ENCODE measurements around the gene GPC6. TPM values are rescaled to one million over a fixed set of nuclear protein-coding genes. Genes with fewer than 3 reads are reported as not detected.

The GPC6 gene
- total and polyA plus RNA-seq, 9 of the 15 experiments (the other 6 are each of a cell fraction or from before 2014, with no cell fraction given) = under 0.01 to 0.20 (median 0.01) TPM; not detected in 4

DNA sequence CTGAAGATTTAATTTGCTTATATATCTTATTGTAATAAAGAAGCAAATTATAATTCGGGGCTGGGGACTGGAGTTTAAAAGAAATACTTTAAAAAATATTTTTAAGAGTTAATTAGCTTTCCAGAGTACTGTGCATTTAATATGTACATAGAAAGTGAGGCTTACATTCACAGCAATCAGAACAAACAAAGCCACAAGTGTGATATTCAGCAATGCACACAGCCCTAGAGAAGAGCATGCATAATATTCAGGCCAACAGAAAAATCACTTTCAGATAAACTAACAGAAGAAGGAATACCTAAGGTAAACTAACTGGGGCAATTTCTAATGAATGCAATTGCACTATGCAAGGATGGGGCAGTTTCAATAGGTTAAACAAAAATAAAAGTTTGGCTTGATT, 241.8 kb downstream of the GPC6 start (continued):
- TF ChIP-seq, protein P1, sequence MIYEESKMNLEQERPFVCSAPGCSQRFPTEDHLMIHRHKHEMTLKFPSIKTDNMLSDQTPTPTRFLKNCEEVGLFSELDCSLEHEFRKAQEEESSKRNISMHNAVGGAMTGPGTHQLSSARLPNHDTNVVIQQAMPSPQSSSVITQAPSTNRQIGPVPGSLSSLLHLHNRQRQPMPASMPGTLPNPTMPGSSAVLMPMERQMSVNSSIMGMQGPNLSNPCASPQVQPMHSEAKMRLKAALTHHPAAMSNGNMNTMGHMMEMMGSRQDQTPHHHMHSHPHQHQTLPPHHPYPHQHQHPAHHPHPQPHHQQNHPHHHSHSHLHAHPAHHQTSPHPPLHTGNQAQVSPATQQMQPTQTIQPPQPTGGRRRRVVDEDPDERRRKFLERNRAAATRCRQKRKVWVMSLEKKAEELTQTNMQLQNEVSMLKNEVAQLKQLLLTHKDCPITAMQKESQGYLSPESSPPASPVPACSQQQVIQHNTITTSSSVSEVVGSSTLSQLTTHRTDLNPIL (CRISPR knock-in tag; IDR thresholded peaks at IDR 0.05) = no peak
- TF ChIP-seq MTA3 (IDR thresholded peaks at IDR 0.05; ENCODE audit: borderline replicate concordance) (no peak), COPS2 (conservative IDR thresholded peaks at IDR 0.05) (no peak), DDX20 (tag; IDR thresholded peaks at IDR 0.05; ENCODE audit: low read depth) (no peak), HNRNPK (IDR thresholded peaks at IDR 0.05; ENCODE audit: low read depth, low read length, poor library complexity, severe bottlenecking) (no peak)

DNA sequence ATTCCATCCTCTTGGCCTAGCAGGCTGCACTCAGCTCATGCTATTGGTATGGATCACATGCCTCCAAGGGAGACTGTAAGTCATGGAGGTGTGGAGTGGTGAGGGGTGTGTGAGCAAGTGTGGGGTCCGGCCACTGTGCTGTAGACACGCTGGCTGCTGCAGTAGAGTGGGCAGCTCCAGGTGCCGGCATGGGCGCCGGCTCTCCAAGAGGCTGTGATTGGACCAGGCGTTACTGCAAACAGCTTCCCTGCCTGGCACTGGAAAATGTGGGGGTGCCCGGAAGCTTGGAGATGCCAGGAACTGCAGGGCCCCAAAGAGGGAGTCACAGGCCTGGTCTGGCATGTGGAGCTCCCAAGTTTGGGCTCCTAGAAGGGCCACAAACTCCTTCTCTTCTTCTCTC, 245.7 kb downstream of the GPC6 start:
- Histone ChIP-seq H3K79me2 (ENCODE audit: control insufficient read depth, insufficient read depth, low read length) (no peaks in the 10 kb centered on the region), H3K4me2 (ENCODE audit: insufficient read depth, low read length) (no peak overlapping the region), H3K27me3 (ENCODE audit: control insufficient read depth in 2 of 2, insufficient read depth in 2 of 2, low read length in 2 of 2) (no peaks in the 10 kb centered on the region), H4K20me1 (replicated peaks; ENCODE audit: control insufficient read depth, insufficient read depth, low read length) (no peaks in the 10 kb centered on the region), H3K36me3 (ENCODE audit: control insufficient read depth, insufficient read depth, low read length) (no peaks in the 10 kb centered on the region), H3K9ac (ENCODE audit: insufficient read depth in 1 of 2, low read depth in 2 of 2, low read length in 2 of 2) (no peak overlapping the region), H3K4me3 (no peak overlapping the region), H3K9me1 (ENCODE audit: control insufficient read depth, insufficient read depth, low read length) (no peaks in the 10 kb centered on the region), H2AFZ (ENCODE audit: low read depth, low read length) (no peak overlapping the region), H3K4me1 (replicated peaks in 1 of 2; ENCODE audit: control insufficient read depth in 2 of 2, insufficient read depth in 2 of 2, low read length in 2 of 2) (no peaks in the 10 kb centered on the region), H3K9me3 (replicated peaks; ENCODE audit: control insufficient read depth, insufficient read depth, low read depth, low read length) (no peaks in the 10 kb centered on the region), H3K27ac (ENCODE audit: extremely low read depth, low read depth, low read length) (no peak overlapping the region)
- DNase-seq (ENCODE audit: extremely low read depth in 1 of 4, low spot score in 3 of 4) = no peak
- no peak for ATAC-seq
- in situ Hi-C loops (cut with MboI) (no loop called here), intact Hi-C loops (cut with micrococcal nuclease) (no loop called here)
- POLR2A ChIA-PET = no interaction called here
- FAIRE-seq = no peak
- WGBS (ENCODE audit: insufficient coverage, low coverage, missing lambda C conversion rate) = 0% methylated on average over 5 of the region's 7 CpGs
- CTCF ChIA-PET (ENCODE audit: low intra/inter-chr PET ratio) = no interaction called here
- TF ChIP-seq HNRNPK (IDR thresholded peaks at IDR 0.05; ENCODE audit: low read depth, low read length, poor library complexity, severe bottlenecking) (no peak), MED1 (CRISPR knock-in tag; IDR thresholded peaks at IDR 0.05; ENCODE audit: borderline replicate concordance) (no peak), ELF4 (CRISPR knock-in tag; IDR thresholded peaks at IDR 0.05) (no peak), NFRKB (IDR thresholded peaks at IDR 0.05; ENCODE audit: low read depth) (no peak), ZNF24 (IDR thresholded peaks at IDR 0.05) (no peak), ZNF224 (CRISPR knock-in tag; IDR thresholded peaks at IDR 0.05) (no peak), POLR2H (tag; IDR thresholded peaks at IDR 0.05; ENCODE audit: low read depth) (no peak), RAD21 (CRISPR knock-in tag; conservative IDR thresholded peaks at IDR 0.05 in 1 of 2, IDR thresholded peaks at IDR 0.05 in 1 of 2) (no peak), ASH1L (IDR thresholded peaks at IDR 0.05; ENCODE audit: borderline replicate concordance, low read depth, partially characterized antibody) (no peak)
- BruUV-seq (replicated peaks) = no TSS peak
